Common myeloid progenitor, CD34-positive (primary cell): ENCODE data around the gene NR6A1.
A peak's percentile ranks its signal among the peaks of the same experiment; 100 is the strongest.

ENCODE experiments used
- CTCF ChIA-PET: fragments of 350-600 bp; sonication (Branson Sonifier 250); formaldehyde crosslinking; loops from one replicate; lab custom pipeline; 2021; ENCODE audit warnings: antibody characterized with exemption; lab: Charles Lee
- POLR2A ChIA-PET: fragments of 350-600 bp; sonication (Branson Sonifier 250); formaldehyde crosslinking; loops from one replicate; lab custom pipeline; 2021; ENCODE audit warnings: antibody characterized with exemption; lab: Charles Lee
- DNase-seq, 3 donors: peaks; one replicate each; pipeline versions ENCODE4 v3.0.0 to v3.0.0-alpha.2; 2013
- H3K27ac ChIP-seq, 2 experiments: 1 replicate in 1 of 2; 2 replicates in 1 of 2; pipeline ENCODE4 v1.7.0; 2013; ENCODE audit warnings: inconsistent platforms in 2 of 2, low read length in 2 of 2, mild to moderate bottlenecking in 2 of 2, low read depth in 1 of 2, moderate library complexity in 1 of 2; ENCODE audit not compliant: severe bottlenecking in 2 of 2, insufficient read depth in 1 of 2, poor library complexity in 1 of 2
- H3K27me3 ChIP-seq, 5 experiments: replicated peaks in 2 of 5; 1 replicate in 3 of 5; 2 replicates in 2 of 5; pipeline versions ENCODE4 v1.6.1 to v1.7.0; 2013; ENCODE audit warnings: low read length in 4 of 5, mild to moderate bottlenecking in 2 of 5, moderate library complexity in 2 of 5, inconsistent platforms in 1 of 5; ENCODE audit not compliant: insufficient read depth in 5 of 5, control insufficient read depth in 4 of 5
- H3K36me3 ChIP-seq, 4 experiments: 1 replicate in 2 of 4; 2 replicates in 2 of 4; pipeline versions ENCODE4 v1.6.1 to v1.7.0; 2013; ENCODE audit warnings: low read length in 3 of 4, control low read depth in 1 of 4, mild to moderate bottlenecking in 1 of 4; ENCODE audit not compliant: control insufficient read depth in 4 of 4, insufficient read depth in 4 of 4
- H3K4me1 ChIP-seq, 4 experiments: 1 replicate in 3 of 4; 2 replicates in 1 of 4; pipeline versions ENCODE4 v1.6.1 to v1.7.1; 2013; ENCODE audit warnings: low read length in 3 of 4, mild to moderate bottlenecking in 3 of 4, control low read depth in 1 of 4, inconsistent platforms in 1 of 4, moderate library complexity in 1 of 4; ENCODE audit not compliant: control insufficient read depth in 4 of 4, insufficient read depth in 4 of 4; ENCODE audit errors: control extremely low read depth in 1 of 4
- H3K4me3 ChIP-seq, 7 experiments: 1 replicate in 4 of 7; 2 replicates in 3 of 7; pipeline versions ENCODE4 v1.5.1 to v1.7.0; 2013; ENCODE audit warnings: mild to moderate bottlenecking in 7 of 7, low read length in 6 of 7, moderate library complexity in 6 of 7, inconsistent platforms in 2 of 7, low read depth in 2 of 7, control low read depth in 1 of 7; ENCODE audit not compliant: insufficient read depth in 4 of 7, control insufficient read depth in 1 of 7; ENCODE audit errors: extremely low read depth in 1 of 7
- H3K9me3 ChIP-seq, 5 experiments: 1 replicate in 4 of 5; 2 replicates in 1 of 5; pipeline versions ENCODE4 v1.6.1 to v1.7.1; 2013; ENCODE audit warnings: low read length in 4 of 5, mild to moderate bottlenecking in 2 of 5, inconsistent platforms in 1 of 5, low read depth in 1 of 5, moderate library complexity in 1 of 5; ENCODE audit not compliant: control insufficient read depth in 4 of 5, insufficient read depth in 2 of 5; ENCODE audit errors: control extremely low read depth in 1 of 5
- WGBS: methylation state at CpG from one replicate; pipeline ENCODE4 v1.1.5; 2013; ENCODE audit not compliant: insufficient coverage; 5-methylcytosine and 5-hydroxymethylcytosine counted together

Gene NR6A1

GRCh38 chr9:124469011-124469832, 301.9 kb downstream of the NR6A1 start:
- no peaks in the 10 kb centered on the region for H3K36me3 ChIP-seq
- H3K27ac ChIP-seq, result no peak overlapping the region
- no peaks in the 10 kb centered on the region for H3K9me3 ChIP-seq
- DNase-seq, result peak in 2 of 3 donors; percentile 50 to 61
- 60% methylated on average over 22 of the region's 28 CpGs for WGBS
- H3K4me1 ChIP-seq, result peaks cover 0 to 14% (median 5%) of the 10 kb centered on the region in 4 experiments
- POLR2A ChIA-PET, result no interaction called here
- CTCF ChIA-PET, result interaction anchor here (1.9 kb wide), 1 partner anchor 11 kb away, joined by 6 read pairs; no protein-coding TSS in a partner anchor
- no peaks in the 10 kb centered on the region for H3K27me3 ChIP-seq
- H3K4me3 ChIP-seq, result no peak overlapping the region

GRCh38 chr9:124468061-124468740, 302.9 kb downstream of the NR6A1 start:
- POLR2A ChIA-PET, result no interaction called here
- CTCF ChIA-PET, result no interaction called here
- peak in 2 of 3 donors; percentile 46 to 59 for DNase-seq
- no peaks in the 10 kb centered on the region for H3K36me3 ChIP-seq
- WGBS, result 78% methylated on average over 14 of the region's 19 CpGs
- no peak overlapping the region for H3K4me3 ChIP-seq
- no peaks in the 10 kb centered on the region for H3K27me3 ChIP-seq
- peaks cover 0 to 3% (median 0%) of the 10 kb centered on the region in 5 experiments for H3K9me3 ChIP-seq
- H3K4me1 ChIP-seq, result peaks cover 0 to 14% (median 5%) of the 10 kb centered on the region in 4 experiments
- no peak overlapping the region for H3K27ac ChIP-seq

GRCh38 chr9:124467410-124468060, 303.6 kb downstream of the NR6A1 start:
- no peak overlapping the region for H3K4me3 ChIP-seq
- DNase-seq, result no peak
- 98% methylated on average over 11 of the region's 17 CpGs for WGBS
- POLR2A ChIA-PET, result no interaction called here
- peaks cover 0 to 3% (median 0%) of the 10 kb centered on the region in 5 experiments for H3K9me3 ChIP-seq
- CTCF ChIA-PET, result no interaction called here
- H3K27me3 ChIP-seq, result no peaks in the 10 kb centered on the region
- no peaks in the 10 kb centered on the region for H3K36me3 ChIP-seq
- H3K27ac ChIP-seq, result no peak overlapping the region
- peaks cover 0 to 14% (median 5%) of the 10 kb centered on the region in 4 experiments for H3K4me1 ChIP-seq
